ENCODE data around the gene CHIC2. TPM values are rescaled to one million over a fixed set of nuclear protein-coding genes. Genes with fewer than 3 reads are reported as not detected.

CHIC2 gene
- total RNA-seq, 1 donor from 2014 or later, result 12.8 TPM

DNA sequence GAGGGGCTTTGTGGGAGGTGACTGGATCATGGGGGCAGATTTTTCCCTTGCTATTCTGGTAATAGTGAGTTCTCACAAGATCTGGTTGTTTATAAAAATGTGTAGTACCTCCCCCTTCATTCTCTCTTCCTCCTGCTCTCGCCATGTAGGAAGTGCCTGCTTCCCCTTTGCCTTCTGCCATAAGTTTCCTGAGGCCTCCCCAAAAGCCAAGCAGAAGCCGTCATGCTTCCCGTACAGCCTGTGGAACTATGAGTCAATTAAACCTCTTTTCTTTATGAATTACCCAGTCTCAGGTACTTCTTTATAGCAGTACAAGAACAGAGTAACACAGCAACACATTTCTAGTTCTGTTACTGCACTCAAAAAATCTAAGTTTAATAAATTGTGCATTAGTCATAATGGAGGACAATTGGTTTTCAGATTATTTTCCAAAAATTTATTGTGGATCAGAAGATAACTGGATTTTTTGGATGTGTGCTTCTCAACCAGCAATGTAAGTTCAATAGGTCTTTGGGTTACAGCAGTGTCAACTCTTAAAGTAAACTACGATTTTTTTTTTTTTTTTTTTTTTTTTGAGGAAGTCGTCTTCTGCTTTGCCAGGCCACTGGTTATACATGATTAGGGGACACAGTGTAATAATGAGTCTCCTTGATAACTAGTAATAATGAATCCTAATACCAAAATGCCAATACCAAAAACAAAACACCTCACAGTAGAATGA, 69.9 kb downstream of the CHIC2 start:
- Mint-ChIP-seq H3K9me3 (no peaks in the 10 kb centered on the region), H3K4me1 (peaks cover 13% of the 10 kb centered on the region), H3K36me3 (peaks cover 7% of the 10 kb centered on the region), H3K27me3 (ENCODE audit: insufficient read depth, low read depth) (peaks cover 3% of the 10 kb centered on the region), H3K4me3 (no peak overlapping the region), H3K27ac (no peak overlapping the region)
- Histone ChIP-seq H3K79me2 (ENCODE audit: low read depth) (no peaks in the 10 kb centered on the region), H3K4me2 (no peak overlapping the region), H4K20me1 (ENCODE audit: low read depth) (no peaks in the 10 kb centered on the region), H3K4me1 (no peaks in the 10 kb centered on the region), H3K4me3 (no peak overlapping the region), H3K27me3 (no peaks in the 10 kb centered on the region), H3K27ac (no peak overlapping the region), H3K9me3 (ENCODE audit: low read depth) (no peaks in the 10 kb centered on the region), H2AFZ (replicated peaks) (no peak overlapping the region), H3F3A (ENCODE audit: low read depth) (no peaks in the 10 kb centered on the region), H3K36me3 (no peaks in the 10 kb centered on the region), H3K9ac (no peak overlapping the region)
- TF ChIP-seq CTCF (IDR thresholded peaks at IDR 0.05), result no peak
- TF ChIP-seq EZH2phosphoT487 (IDR thresholded peaks at IDR 0.05), result no peak
- TF ChIP-seq EZH2 (IDR thresholded peaks at IDR 0.05), result no peak
- DNase-seq (ENCODE audit: low spot score), result no peak

DNA sequence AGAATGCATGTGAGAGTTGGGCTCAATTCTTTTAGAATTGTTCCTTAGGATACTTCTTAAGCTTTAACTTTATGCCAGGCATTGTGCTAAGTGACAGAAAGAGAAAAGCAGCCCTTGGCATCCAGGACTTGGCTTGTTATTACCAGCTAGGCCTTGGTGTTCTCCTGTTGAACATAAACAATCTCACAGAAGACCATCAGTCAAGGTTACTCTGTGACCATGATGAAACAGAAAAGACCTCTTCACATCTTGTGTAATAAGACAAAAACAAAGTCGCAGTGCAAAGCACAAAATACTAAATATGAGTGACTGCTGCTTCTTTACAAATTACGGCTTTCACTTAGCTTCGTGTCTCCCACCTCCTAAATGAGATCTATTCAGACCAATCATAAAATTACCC, 71.6 kb downstream of the CHIC2 start:
- Histone ChIP-seq H3K9me3 (ENCODE audit: low read depth) (no peaks in the 10 kb centered on the region), H3K4me2 (no peak overlapping the region), H3K79me2 (ENCODE audit: low read depth) (no peaks in the 10 kb centered on the region), H3K9ac (no peak overlapping the region), H3K4me1 (no peaks in the 10 kb centered on the region), H3K27me3 (no peaks in the 10 kb centered on the region), H2AFZ (replicated peaks) (no peak overlapping the region), H4K20me1 (ENCODE audit: low read depth) (no peaks in the 10 kb centered on the region), H3K36me3 (no peaks in the 10 kb centered on the region), H3K27ac (no peak overlapping the region), H3F3A (ENCODE audit: low read depth) (no peaks in the 10 kb centered on the region), H3K4me3 (no peak overlapping the region)
- Mint-ChIP-seq H3K36me3 (peaks cover 2% of the 10 kb centered on the region), H3K4me1 (peaks cover 10% of the 10 kb centered on the region), H3K27ac (no peak overlapping the region), H3K27me3 (ENCODE audit: insufficient read depth, low read depth) (peaks cover 3% of the 10 kb centered on the region), H3K9me3 (no peaks in the 10 kb centered on the region), H3K4me3 (no peak overlapping the region)
- no peak for DNase-seq (ENCODE audit: low spot score)
- TF ChIP-seq CTCF (IDR thresholded peaks at IDR 0.05) (no peak), EZH2phosphoT487 (IDR thresholded peaks at IDR 0.05) (no peak), EZH2 (IDR thresholded peaks at IDR 0.05) (no peak)

DNA sequence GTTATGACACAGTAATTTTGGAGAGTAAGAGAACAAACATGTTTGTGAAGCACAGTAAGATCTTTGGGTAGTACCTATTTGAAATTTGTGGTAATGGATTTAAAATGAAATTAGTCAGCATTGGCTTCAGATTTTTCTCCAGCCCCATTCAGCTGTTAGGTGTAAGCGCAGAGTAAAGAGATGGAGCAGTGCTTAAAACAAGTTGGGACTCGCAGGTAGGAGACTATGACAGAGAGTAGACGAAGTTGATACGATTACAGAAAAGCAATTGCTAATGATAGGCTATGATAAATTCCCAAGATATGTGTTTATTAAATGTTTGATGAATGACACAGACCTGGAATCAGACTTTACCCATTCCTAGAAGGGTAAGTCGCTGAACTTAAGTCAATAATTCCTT, 72.6 kb downstream of the CHIC2 start:
- Histone ChIP-seq H3F3A (ENCODE audit: low read depth) (peaks cover 2% of the 10 kb centered on the region), H3K4me2 (no peak overlapping the region), H3K36me3 (no peaks in the 10 kb centered on the region), H3K9ac (no peak overlapping the region), H2AFZ (replicated peaks) (no peak overlapping the region), H3K4me1 (no peaks in the 10 kb centered on the region), H3K27me3 (no peaks in the 10 kb centered on the region), H4K20me1 (ENCODE audit: low read depth) (no peaks in the 10 kb centered on the region), H3K27ac (no peak overlapping the region), H3K9me3 (ENCODE audit: low read depth) (no peaks in the 10 kb centered on the region), H3K4me3 (no peak overlapping the region), H3K79me2 (ENCODE audit: low read depth) (no peaks in the 10 kb centered on the region)
- Mint-ChIP-seq H3K4me1 (peaks cover 1% of the 10 kb centered on the region), H3K4me3 (no peak overlapping the region), H3K36me3 (peaks cover 2% of the 10 kb centered on the region), H3K27ac (no peak overlapping the region), H3K9me3 (no peaks in the 10 kb centered on the region), H3K27me3 (ENCODE audit: insufficient read depth, low read depth) (peaks cover 3% of the 10 kb centered on the region)
- no peak for DNase-seq (ENCODE audit: low spot score)
- TF ChIP-seq EZH2phosphoT487 (IDR thresholded peaks at IDR 0.05) (no peak), EZH2 (IDR thresholded peaks at IDR 0.05) (no peak), CTCF (IDR thresholded peaks at IDR 0.05) (no peak)
